GM19324 (cell line): ENCODE measurements around the gene CNNM4.

Experiments used
- ATAC-seq: cut with Tn5 transposase; IDR thresholded peaks from one replicate; pipeline ENCODE4 v1.9.1; 2021; ENCODE audit warnings: mild to moderate bottlenecking, moderate library complexity; ENCODE audit not compliant: unreplicated experiment, low FRiP score

CNNM4 gene

DNA sequence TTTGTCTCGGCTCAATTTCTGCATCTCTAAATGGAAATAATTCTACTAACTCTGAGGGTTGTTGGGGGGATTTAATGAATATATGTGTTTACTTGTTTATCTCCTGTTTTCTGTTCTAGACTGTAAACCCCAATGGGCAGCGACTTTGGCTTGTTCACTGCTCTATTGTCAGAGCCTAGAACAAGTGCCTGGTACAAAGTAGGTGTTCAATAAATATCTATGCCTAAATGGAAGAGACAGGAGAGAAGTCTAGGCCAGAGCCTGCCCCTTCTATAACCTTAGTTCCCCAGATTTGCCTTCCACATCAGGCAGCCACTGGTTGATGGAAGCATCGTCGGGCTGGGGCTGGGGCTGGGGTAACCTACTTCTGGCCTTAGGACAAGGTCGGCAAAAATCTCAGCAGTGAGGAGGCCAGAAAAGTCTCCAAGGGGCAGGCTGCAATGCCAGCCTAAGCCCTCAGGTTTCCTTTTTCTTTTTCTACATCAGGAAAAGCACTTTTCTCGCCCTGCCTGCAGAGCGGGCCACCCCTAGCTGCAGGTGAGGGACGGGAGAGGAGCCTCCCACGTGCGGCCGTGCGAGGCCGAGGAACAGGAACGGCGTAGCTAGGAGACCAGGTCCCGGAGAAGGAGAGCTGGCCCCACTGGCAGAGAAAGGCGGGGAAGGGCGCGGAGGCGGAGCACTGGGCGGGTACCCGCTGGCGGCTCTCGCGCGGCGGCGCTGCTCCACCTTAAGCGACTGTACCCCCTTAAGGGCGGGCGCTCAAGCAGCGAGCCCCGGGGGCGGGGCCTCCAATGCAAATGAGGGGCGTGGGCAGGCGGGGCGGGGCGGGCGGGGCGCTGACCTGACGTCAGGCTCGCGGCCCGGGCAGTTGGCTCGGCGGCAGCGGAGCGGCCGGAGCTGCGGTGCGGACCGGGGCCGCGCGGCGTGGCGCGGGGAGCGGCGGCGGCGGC is at the start of gene CNNM4:
TSS of gene CNNM4 (plus strand) at position 867 of the 950 bp plus-strand sequence. CDS start 98 bp downstream, outside the sequence.
- ATAC-seq: peak; percentile 83

DNA sequence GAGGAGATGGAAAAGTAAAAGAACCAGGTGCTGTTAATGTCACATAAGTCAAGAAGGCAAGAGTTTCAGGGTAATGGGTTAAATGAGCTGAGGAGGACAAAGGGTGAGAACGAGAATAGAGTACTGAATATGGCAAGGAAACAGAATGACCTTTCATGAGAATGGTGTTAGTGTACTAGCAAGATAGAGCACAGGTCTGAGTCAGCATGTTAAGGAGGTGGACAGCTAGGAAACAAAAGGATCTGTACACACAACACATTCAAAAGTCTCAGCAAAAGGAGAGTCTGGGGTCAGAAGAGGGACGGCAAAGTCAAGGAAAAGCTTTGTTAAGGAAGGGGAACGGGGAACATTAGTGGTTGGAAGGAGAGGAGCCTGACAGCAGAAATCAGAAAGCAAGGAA is 49.7 kb upstream of the CNNM4 start:
- ATAC-seq: no peak

DNA sequence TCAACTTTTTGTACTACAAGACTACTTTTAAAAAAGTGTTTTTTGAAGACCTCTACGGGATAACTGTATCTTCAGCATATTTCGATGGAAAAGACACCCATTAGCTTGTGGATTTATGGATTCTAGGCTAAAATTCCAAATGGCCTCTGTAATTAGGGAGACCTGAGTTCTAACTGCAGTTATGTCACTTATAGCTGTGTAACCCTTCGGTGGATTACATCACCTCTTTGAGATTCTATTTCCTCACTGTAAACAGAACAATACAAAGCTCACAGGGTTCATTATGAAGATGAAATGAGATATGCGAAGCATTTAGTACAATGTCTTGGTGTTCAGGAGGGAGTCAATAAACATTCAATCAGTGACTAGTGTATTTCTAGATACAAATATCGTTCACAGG is 45.0 kb upstream of the CNNM4 start:
- ATAC-seq: no peak

- ATAC-seq: no peak
Observed at GRCh38 chr2:96716388-96716787, 44.3 kb upstream of the CNNM4 start.

- no peak for ATAC-seq
Observed at GRCh38 chr2:96726131-96726530, 34.6 kb upstream of the CNNM4 start.

DNA sequence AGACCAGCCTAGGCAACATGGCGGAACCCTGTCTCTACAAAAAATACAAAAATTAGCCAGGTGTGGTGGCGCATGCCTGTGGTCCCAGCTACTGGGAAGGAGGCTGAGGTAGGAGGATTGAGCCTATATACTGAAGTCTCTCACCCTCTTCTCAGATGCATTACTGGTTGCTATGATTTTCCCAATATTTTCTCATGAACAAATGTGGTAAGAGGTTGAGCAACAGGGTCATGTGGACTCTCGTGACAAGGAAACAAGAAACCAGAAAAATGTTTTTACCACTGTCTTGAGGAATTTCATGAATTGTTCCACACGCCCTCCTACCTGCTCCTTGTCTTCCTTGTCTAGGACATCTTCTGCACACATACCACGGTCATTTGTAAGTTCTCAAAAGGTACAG is 33.3 kb upstream of the CNNM4 start:
- no peak for ATAC-seq

GRCh38 chr2:96729748-96730147 is 31.0 kb upstream of the CNNM4 start:
- no peak for ATAC-seq

- no peak for ATAC-seq
Observed at GRCh38 chr2:96730212-96730611, 30.5 kb upstream of the CNNM4 start.

DNA sequence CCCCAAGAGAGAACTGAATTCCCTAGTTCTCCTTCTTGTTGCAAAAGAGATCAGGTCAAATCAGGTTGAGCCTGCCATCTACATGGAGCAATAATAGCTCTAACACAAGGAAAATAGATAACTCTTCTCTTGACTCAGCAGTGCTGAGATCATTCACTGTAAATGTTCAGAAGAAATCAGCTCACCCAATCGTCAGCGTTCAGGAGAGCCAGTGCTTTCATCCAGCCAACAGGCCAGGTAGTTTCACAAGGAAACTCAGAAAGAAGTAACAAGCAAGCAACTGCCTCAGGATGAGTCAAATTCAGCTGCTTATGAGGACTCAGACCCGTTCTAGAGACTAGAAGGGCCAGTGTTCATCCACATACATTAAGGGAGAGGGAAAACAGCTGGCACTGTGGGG is 26.8 kb upstream of the CNNM4 start:
- no peak for ATAC-seq

DNA sequence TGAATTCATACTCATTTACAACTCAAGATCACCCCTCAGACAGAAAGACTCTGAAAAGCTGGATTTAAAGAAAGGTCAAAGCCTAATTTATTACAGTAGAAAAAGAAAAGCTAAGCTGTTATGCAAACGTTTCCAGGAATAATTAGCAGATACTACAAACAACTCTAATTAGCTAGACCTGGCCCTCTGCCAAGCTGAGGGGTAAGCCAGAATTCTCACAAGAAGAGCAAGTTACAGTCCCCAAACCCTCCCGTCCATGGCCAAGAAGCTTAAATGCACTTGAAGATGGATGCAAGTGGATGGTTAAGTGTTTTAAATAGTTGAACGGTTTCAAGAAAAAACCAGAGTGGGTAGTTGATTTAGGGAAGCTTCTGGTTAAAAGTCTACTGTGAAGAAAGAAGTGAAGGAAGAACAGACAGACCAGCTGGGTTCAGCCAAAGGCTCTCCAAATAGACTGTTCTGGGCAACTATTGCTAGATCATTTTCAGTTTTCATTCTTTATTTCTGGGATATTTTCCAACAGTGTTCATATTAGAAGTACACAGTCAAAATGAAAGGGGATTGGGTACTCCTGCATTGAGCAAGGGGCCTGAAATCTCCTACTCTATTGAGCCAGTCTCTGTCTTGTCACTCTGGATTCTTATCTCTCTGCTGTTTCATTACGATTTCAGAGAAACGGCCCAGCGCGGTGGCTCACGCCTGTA is 25.7 kb upstream of the CNNM4 start:
- no peak for ATAC-seq

- no peak for ATAC-seq
Observed at GRCh38 chr2:96737251-96737650, 23.5 kb upstream of the CNNM4 start.

DNA sequence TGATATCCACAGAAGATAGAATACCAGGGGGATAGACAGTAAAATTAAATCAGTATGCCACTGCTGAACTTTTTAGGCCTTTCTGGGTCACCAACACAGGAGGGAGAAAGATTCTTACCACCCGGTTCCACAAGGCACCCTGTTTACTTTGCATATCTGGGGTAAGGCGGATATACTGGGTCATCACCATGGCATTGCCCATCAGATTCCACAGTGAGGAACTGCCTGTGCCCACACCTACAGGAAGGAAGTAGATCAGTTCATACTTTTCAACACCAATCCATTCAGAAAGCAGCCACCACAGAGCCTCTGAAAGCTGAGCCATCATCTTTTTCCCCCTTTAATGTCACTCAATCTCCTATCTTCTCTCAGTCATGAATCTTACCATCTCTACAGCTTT is 22.9 kb upstream of the CNNM4 start:
- no peak for ATAC-seq

DNA sequence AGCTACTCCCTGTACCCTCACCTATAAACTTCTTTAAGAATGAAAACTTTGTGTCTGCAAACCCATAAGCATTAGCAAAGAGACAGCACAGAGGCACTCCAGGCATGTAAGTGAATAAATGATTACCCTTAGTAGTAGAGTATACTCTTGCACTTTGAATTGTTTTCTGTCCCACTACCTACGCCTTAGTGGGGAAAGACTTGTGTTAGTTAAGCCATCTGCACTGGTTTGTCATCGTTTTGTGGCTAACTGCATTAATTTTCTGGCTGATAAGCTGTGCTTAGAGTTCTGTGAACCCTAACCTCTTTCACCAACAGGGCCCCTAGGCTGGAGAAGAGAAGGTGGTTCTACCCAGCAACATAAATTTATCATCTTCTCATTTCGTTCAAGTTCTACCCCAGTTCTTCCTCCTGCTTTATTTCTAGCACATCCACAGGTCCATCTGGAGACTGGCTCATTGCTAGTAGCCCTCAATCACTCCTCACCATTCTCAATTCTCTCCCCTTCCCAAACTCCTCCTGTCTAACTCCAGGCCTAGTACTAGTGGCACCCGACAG is 21.5 kb upstream of the CNNM4 start:
- ATAC-seq: no peak

DNA sequence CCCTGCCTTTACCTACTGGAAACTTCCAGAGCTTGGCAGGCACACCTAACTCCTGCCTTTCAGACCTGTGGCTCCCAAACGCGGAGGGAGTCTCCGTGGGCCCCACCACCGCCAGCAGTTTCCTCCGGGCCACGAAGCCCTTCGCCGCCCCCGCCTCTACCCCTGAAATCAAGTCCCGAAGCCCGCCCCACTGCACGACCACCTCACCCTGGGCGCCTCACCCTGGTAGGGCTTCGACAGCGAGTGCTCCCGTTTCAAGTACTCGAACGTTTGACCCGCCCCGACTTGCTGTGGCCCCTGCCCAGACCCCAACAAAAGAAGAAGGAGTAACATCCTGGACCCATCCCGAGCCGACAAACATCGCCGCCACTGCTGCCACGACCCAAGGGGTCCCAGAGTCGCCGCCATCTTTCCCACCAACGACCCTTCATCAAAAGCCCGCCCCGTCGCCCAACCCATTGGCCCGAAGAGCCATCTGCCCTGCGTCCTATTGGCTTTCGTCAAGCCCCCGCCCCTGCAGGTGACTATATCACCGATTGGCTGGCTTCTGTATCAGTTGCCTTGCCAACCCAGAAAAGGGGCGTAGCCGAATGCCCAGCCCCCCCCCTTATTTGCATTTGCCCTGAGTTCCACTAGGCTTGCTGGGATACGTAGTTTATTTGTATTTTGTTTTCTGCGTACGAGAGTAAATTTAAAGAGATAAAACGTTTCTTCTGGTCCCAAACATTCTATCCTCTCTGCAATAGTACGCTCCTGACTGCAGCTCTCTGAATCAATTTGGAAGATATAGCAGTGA is 20.9 kb upstream of the CNNM4 start, which contains the start of gene LMAN2L:
TSS of gene LMAN2L (minus strand) at position 432 of the 796 bp plus-strand sequence. CDS start at position 408, 24 bp downstream.
- ATAC-seq: peak; percentile 98

DNA sequence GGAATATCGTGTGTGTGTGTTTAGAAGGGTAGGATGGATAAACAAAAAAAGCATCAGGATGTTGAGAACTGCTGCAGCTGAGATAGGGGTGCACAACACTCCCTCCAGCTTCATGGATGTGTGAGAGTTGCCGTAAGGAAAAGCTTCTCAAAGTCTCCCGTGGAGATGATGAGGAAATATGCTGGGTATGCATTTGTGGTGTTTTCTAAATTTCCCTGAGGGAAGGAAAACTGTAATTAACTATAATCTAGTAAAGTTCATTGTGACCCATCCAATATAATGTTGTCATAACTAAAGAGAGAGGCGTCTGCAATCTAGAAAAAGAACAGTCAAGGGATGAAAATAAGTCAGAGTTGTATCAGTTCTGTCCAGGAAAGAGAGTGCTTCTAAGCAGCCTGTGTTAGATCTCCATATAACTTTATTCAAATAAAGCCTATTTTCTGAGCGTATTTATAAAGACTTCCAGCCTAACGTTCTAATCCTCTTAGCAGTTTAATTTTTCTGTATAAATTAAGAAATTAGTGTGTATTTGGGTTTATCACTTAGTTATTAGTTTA is 13.6 kb upstream of the CNNM4 start:
- ATAC-seq: no peak

- ATAC-seq: no peak
Observed at GRCh38 chr2:96751800-96752199, 8.9 kb upstream of the CNNM4 start.

DNA sequence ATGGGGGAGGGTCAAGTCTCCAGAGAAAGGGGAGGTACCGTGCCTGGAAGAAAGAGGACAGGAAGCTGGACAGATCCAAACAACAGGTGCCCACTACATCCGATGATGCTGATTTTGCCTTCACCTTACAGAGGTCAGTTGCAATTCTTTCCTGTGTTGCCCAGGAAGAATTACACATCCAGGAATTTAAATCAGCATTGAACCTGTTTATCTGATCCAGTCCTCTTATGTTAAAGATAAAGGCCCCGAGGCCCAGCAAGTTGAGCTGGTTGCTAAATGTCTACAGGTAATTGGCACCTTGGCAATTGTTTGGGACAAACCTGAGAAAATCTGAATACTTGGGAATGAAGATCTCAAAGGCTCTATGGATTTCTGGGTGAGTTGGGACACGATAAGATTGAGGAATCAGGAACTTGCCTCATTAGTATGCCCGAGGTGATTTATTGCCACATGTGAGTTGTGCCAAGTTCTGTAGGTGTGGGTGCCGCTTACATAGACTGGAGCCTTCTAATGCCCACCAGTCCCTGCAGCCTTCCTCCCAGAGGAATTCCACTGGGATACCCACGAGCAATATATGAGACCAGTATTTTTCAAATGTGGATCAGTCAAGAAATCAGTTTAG is 6.9 kb upstream of the CNNM4 start:
- ATAC-seq: no peak

GRCh38 chr2:96754317-96754716 is 6.4 kb upstream of the CNNM4 start:
- ATAC-seq: no peak

DNA sequence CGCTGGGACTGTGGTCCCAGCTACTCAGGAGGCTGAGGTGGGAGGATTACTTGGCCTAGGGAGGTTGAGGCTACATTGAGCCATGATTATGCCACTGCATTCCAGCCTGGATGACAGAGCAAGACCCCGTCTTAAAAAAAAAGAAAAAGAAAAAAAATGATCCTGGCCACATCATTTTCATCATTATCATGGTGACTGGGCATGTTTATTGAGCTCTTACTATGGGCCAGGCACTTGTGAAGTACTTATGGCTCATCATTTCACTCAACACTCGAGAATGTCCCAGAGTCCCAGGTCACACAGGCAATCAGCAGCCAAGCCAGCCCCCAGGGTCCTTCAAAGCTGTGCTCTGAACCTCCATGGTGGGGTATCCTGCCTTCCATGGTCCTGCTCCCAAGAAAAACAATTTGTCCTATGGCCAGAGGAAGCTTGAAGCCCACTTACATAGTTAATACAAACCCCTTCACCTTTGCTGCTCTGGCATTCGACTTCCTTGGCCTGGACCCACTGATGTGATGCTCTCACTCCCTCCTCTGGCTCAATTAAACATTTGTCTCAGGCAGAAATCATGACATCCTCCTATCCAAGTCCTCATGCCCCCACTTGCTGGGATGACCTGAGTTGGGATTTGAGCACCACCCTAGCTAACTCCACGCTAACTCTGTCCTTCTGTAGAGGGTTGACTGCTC is 3.8 kb upstream of the CNNM4 start:
- no peak for ATAC-seq
